ENCODE results near the gene SEC14L2.

GRCh38 chr22:30438559-30438958 lies 41.7 kb downstream of the SEC14L2 start:
- no peak for TF ChIP-seq POLR2AphosphoS5 (IDR thresholded peaks at IDR 0.05; ENCODE audit: insufficient read depth in 1 of 2, low read depth in 1 of 2)
- no peak for TF ChIP-seq POLR2A (IDR thresholded peaks at IDR 0.05)
- no peak for TF ChIP-seq CTCF (IDR thresholded peaks at IDR 0.05)
